ENCODE results near the gene RHOB.
A peak's percentile ranks its signal among the peaks of the same experiment; 100 is the strongest.

DNA sequence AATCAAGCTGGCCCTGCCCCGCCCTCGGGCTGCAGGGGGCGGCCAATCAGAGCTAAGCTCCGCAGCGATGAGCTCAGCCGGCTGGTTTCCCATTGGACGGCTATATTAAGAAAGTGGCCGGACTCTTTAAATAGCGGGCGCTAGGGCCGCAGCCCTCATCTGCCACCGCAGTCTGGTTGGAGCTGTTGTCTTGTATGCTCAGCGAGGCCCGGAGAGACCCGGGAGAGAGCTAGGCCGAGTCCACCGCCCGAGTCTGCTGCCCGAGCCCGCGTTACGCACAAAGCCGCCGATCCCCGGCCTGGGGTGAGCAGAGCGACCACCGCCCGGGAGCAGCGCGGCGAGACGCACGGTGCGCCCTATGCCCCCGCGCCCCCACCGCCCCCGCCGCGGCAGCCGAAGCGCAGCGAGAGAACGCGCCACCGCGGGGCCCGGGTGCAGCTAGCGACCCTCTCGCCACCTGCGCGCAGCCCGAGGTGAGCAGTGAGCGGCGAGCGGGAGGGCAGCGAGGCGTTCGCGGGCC, at the start of gene RHOB:
- TF ChIP-seq, protein P1, sequence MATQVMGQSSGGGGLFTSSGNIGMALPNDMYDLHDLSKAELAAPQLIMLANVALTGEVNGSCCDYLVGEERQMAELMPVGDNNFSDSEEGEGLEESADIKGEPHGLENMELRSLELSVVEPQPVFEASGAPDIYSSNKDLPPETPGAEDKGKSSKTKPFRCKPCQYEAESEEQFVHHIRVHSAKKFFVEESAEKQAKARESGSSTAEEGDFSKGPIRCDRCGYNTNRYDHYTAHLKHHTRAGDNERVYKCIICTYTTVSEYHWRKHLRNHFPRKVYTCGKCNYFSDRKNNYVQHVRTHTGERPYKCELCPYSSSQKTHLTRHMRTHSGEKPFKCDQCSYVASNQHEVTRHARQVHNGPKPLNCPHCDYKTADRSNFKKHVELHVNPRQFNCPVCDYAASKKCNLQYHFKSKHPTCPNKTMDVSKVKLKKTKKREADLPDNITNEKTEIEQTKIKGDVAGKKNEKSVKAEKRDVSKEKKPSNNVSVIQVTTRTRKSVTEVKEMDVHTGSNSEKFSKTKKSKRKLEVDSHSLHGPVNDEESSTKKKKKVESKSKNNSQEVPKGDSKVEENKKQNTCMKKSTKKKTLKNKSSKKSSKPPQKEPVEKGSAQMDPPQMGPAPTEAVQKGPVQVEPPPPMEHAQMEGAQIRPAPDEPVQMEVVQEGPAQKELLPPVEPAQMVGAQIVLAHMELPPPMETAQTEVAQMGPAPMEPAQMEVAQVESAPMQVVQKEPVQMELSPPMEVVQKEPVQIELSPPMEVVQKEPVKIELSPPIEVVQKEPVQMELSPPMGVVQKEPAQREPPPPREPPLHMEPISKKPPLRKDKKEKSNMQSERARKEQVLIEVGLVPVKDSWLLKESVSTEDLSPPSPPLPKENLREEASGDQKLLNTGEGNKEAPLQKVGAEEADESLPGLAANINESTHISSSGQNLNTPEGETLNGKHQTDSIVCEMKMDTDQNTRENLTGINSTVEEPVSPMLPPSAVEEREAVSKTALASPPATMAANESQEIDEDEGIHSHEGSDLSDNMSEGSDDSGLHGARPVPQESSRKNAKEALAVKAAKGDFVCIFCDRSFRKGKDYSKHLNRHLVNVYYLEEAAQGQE (IDR thresholded peaks at IDR 0.05; ENCODE audit: borderline replicate concordance) = peak; percentile 94
- TF ChIP-seq EZH2 (IDR thresholded peaks at IDR 0.05; ENCODE audit: borderline replicate concordance, insufficient read depth, low read length, poor library complexity, severe bottlenecking) (no peak), EP300 (conservative IDR thresholded peaks at IDR 0.05; ENCODE audit: poor library complexity, severe bottlenecking) (peak; percentile 57)
- TF ChIP-seq, protein P2, sequence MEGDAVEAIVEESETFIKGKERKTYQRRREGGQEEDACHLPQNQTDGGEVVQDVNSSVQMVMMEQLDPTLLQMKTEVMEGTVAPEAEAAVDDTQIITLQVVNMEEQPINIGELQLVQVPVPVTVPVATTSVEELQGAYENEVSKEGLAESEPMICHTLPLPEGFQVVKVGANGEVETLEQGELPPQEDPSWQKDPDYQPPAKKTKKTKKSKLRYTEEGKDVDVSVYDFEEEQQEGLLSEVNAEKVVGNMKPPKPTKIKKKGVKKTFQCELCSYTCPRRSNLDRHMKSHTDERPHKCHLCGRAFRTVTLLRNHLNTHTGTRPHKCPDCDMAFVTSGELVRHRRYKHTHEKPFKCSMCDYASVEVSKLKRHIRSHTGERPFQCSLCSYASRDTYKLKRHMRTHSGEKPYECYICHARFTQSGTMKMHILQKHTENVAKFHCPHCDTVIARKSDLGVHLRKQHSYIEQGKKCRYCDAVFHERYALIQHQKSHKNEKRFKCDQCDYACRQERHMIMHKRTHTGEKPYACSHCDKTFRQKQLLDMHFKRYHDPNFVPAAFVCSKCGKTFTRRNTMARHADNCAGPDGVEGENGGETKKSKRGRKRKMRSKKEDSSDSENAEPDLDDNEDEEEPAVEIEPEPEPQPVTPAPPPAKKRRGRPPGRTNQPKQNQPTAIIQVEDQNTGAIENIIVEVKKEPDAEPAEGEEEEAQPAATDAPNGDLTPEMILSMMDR (IDR thresholded peaks at IDR 0.05; ENCODE audit: poor library complexity, severe bottlenecking) = no peak
